ENCODE results near the gene CDX2.
A peak's percentile ranks its signal among the peaks of the same experiment; 100 is the strongest.
"Not testable (repeated sequence)": the region's sequence is repeated elsewhere in the genome, so short reads cannot be mapped to it uniquely, and the experiment has no call there.

CDX2 gene

GRCh38 chr13:27964741-27965323 is 4.3 kb downstream of the CDX2 start:
- no peak for DNase-seq (ENCODE audit: low read depth in 2 of 2)

GRCh38 chr13:27964206-27964605 is 4.9 kb downstream of the CDX2 start:
- not testable (repeated sequence) for DNase-seq (ENCODE audit: low read depth in 2 of 2)

DNA sequence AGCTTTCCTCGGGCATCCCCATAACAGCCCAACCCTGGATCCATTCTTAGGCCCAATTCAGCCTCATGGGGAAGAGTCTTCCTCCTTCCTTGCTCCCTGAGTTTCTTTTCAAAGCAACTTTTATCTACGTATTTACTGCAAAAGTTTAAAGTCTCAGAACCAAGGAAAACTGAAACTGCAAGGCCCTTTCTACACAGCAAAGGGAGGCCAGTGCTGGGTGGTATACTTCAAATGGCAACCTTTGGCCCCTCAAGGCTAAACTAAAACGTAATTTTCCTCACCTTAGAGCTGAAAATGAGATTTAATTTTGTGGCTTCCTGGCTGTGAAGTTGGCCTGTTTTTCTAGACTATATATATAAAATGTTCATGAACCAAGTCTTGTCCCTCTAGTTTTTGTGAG is 5.6 kb downstream of the CDX2 start:
- DNase-seq (ENCODE audit: low read depth in 2 of 2): no peak

- DNase-seq (ENCODE audit: low read depth in 2 of 2): no peak
These were observed 6.1 kb downstream of the CDX2 start for GRCh38 chr13:27962982-27963381.

DNA sequence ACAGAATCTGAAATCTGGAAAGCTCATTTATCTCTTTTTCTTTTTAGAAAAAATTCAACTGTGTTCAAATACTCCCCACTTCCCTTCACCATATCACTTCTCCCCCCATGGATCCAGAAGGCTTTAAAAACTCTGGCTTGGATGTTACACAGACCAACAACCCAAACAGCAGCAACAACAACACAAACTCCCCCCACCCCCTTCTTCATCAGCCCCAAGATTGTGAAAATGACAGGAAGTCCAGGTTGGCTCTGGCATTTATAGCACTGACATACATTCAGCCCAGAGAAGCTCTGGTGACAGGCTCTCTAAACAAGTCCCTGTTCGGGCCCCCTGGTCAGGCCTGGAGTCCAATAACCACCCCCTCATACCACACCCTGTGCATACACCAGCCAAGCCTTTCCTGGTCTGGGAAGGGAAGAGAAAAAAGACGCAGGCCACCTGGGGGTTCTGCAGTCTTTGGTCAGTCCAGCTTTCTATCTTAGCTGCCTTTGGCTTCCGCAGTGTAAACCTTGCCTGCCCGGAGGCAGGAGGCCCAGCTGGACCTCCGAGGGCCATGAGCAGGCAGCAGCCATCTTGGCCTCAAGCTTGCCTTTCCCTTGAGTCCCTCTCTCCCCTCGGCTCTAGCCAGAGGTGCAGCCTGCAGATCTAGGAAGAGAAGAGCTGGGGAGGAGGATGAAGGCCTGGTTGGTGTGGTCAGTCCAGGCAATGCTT is 6.8 kb downstream of the CDX2 start:
- DNase-seq (ENCODE audit: low read depth in 2 of 2): no peak

- DNase-seq (ENCODE audit: low read depth in 2 of 2): no peak
These were observed 7.7 kb downstream of the CDX2 start for GRCh38 chr13:27961227-27962085.

DNA sequence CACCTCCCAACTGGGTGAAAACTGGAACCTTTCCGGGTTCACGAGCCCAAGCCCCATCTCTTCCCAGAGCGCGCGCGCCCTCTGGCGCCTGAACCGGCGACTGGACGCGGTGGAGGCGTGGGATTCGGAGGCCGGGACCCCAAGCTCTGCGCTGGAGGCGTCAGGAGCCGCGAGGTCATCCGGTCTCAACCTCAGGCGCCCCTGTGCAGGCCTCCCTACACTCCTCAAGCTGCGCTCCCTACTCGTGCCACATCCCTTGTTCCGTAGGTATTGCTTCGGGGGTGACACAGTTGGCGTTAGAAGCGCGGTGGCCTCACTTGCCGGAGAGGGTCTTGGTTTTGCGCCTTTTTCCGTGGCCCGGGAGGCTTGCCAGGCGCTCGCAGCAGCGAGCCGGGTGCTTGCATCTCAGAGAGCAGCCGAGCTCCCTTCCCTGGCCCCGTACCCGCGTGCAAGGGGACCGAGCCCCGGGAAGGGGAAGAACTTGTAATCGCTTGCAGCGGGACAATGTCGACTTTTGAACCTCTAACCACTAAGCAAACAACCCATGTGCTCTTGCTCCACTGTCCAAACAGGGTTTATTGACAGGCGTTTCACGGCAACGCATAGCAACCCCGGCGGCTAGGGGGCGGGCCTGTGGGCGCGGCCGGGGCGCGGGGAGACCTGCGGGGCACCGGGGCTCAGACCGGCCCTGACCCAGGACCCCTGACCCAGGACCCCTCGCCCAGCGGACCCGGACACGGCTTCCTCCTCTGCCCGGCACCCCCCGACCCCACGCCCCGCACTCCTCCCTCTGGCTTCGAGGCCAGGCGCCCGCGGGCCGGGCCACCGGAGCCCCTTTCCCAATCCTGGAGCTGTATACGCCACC is 8.5 kb downstream of the CDX2 start:
- no peak for DNase-seq (ENCODE audit: low read depth in 2 of 2)

GRCh38 chr13:27959976-27960361 is 9.1 kb downstream of the CDX2 start:
- DNase-seq (ENCODE audit: low read depth in 2 of 2): no peak

DNA sequence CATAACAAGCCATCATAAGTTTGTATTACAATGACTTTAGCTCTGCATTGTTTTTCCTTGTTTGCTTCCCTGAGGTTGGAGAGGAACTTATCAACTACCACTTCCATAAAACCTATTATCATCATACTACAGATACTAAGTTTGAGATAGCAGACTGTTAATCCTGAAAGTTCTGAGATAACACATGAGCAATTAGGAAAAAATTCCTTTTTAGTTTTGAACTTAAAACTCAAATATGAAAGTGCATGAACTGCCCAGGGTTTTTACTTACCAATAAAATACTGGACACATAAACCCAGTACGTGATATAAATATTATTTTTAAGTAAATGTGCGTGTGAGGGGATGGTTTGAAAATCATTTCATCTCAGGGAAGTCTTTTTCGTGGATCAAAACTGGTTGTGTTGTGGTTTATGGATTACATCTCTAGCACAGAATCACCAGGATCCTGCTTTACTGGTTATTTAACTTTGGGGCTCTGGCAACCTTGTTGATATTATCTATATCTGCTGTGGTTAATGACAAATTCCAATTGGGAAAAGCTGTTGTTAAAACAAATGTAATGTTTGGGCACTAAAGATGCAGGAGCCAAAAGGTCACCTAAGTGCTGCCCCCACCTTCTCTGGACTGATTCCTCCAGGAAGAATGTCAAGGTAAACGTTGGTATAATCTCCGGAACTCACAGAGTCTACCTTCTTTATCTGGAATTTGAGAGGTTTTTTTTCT is 12.4 kb downstream of the CDX2 start:
- no peak for DNase-seq (ENCODE audit: low read depth in 2 of 2)

DNA sequence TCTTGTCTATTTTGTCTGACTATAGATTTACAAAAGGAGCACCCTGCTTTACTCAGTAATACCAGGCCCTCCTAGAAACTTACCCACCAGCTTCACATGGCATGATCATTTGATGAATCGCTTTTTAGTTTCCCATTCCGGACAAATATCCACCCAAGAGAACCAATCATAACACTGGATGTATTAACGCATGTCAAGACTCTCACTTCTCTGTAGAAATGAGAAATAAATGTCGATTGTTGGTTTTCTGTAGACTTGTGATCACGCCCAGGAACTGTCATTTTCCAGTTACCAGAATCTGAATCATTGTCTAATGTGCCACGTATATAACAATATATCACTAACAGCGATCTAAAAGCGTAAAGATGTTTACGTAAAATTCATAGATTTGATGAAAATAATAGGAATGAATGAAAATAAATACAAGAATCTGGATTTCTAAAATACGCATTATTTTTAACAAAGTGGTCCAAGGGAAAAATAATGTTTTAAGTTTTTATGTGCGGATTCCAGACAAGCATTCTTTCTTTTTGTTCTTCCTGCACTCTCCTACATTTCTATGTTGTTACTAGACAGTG is 14.0 kb downstream of the CDX2 start:
- no peak for DNase-seq (ENCODE audit: low read depth in 2 of 2)

GRCh38 chr13:27954406-27954851 is 14.7 kb downstream of the CDX2 start:
- DNase-seq (ENCODE audit: low read depth in 2 of 2): no peak

GRCh38 chr13:27953676-27954405 is 15.3 kb downstream of the CDX2 start:
- DNase-seq (ENCODE audit: low read depth in 2 of 2): peak; percentile 7 to 14

DNA sequence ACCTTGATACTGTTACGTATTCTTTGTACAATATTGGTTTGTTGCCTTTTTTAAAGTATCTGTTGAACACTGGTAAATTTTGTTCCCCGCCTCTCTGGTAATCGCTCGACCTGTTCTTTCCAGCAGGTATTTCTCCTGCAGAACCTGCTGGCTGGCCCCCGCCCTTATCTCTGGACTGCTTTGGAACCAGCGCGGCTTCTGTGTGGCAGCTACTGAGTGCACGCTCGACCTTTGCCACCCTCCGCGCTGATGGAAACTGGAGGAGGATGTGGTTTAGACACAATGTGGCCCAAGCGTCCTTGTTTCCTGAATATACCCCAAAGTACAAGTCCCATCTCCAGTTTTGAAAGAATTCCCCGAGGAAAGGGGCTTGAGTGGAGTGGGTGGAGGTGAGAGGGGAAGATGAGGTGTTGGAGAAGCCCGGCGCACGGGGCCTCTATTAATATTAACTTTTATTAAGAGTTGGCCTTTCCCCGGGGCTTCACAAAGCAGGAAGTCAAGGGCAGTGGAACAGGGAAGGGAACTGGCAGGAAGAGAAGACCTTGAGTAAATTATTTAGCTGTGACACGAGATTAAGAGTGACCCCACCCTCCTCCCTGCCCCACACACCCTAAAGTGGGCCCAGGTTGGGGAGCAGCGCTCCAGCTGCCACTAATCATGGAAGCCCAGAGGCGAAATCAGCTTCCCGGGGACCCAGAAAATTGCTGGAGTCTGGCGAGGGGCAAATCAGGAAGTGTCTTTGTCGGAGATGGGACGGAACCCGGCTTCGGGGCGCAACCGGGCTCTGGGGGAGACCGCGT is 16.0 kb downstream of the CDX2 start:
- DNase-seq (ENCODE audit: low read depth in 2 of 2): no peak

- DNase-seq (ENCODE audit: low read depth in 2 of 2): no peak
These were observed 26.1 kb downstream of the CDX2 start for GRCh38 chr13:27942972-27943371.

GRCh38 chr13:27933580-27934328 is 35.4 kb downstream of the CDX2 start:
- no peak for DNase-seq (ENCODE audit: low read depth in 2 of 2)

- no peak for DNase-seq (ENCODE audit: low read depth in 2 of 2)
These were observed 36.0 kb downstream of the CDX2 start for GRCh38 chr13:27933118-27933517.

DNA sequence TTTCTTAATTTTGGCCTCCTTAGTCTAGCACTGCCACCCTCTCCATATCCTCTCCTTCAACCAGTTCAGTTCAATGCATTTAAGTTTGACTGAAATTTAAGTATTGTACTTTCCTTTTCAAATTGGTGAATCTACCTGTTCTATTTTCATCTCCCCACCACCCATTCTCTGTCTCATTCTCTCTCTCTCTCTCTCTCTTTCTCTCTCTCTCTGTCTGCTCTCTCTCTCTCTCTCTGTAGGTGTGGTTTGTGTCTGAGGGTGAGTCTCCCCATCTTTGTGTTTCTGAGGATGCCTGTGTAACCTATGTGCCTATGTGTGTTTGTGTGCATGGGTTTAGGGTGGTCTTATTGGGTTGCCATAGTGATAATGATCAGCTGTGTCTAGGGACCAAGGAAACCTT is 39.2 kb downstream of the CDX2 start:
- DNase-seq (ENCODE audit: low read depth in 2 of 2): no peak
